NCI-H2227 (cell line): ENCODE measurements around the gene PTGFRN.

Source experiments
- DNase-seq: peaks from one replicate; lab custom pipeline; 2025; ENCODE audit not compliant: unreplicated experiment; lab: John Stamatoyannopoulos, UW

Gene PTGFRN

DNA sequence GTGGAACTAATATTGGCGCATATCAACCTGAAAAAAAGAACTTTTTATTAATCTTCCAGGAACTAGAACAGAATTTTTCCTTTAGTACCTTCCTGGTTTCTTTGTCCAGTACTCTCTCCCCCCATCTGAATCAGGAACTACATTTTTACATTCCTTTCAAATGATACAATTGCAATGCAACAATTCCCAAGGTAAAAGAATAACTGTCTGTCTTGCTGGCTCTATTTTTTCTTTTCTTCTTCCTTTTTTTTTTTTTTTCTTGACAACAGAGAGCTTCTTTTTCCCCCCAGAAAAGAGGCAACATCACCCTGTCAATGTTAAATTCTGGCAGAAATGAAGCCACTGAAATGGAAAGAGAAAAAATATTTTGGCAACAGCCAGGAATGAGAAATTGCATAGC is 87.3 kb downstream of the PTGFRN start:
- no peak for DNase-seq

DNA sequence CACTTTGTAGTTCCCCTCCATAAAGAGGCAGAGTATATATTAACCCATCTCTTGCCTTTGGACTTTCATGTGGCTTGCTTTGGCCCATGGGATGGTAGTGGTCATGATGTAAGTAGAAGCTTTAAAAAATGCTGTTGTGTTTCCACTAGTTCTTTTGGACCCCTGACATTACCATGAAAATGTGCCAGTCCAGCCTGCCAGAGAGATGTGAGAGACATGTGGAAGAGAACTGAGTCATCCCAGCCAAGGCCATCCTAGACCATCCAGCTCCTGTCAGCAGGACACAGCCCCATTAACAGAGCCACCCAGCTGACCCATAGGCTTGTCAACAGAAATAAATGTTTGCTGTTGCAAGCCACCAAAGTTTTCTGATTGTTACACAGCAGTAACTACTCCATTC is 87.9 kb downstream of the PTGFRN start:
- no peak for DNase-seq

DNA sequence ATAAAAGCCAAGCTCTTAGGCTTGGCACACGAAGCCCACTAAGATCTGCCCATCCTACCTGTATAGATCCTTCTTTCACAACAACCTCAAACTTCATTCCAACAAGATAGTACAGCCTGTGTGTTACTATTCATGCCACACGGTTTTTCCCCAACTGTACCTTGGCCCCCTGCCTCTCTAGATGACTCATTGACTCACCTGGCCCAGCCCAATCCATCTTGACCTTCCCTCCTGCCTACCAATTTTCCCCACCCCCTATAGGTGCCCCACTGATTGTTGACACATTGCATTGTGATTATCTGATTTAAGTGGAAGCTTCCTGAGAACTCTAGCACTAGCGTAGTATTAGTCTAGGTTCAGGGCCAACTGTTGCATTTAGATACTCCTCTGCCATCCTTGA is 89.9 kb downstream of the PTGFRN start:
- no peak for DNase-seq

DNA sequence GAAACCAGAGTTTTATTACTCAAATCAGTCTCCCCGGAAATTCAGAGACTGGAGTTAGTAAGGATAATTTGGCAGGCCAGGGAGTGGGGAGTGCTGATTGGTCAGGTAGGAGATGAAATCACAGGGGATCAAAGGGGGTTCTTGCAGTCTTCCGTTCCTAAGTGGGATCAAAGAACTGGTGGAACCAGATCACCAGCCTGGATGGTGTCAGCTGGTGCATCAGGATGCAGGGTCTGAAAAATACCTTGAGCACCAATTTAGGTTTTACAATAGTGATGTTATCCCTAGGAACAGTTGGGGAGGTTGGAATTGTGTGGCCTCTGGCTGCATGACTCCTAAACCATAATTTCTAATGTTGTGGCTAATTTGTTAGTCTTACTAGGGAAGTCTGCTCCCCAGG is 90.4 kb downstream of the PTGFRN start:
- DNase-seq: no peak

DNA sequence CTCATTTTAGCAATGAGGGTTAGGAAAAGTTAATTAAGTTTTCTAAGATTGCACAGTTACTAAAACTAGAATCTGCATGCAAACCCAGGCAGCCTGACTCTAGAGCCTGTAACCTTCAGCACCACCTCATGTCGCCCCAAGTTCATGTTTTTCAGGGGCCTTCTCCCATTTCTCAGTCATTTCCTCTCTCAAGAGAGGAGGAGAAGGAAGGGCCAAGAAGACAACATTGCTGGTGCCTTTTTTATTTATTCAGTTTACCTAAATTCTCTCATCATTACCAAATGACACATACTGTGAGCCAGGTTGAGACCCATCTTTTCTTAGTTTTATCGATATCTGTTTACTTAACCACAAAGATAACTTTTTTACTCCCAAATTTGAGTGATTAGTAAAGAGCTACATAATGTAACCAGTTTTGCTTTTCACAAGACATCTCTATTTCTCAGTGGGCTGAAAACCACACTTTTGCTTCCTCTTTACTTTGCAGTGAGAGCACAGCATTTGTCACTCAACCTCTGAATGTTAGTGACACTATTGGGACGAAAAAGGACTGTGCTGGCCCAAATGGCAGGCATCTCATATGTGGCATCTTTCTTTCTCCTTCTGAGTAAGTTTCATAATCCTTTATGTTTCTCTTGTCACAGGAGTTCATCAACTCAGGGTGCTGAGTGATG is 91.7 kb downstream of the PTGFRN start, which contains the start of gene CD101:
CD101 (plus strand) TSS at position 507 of the 674 bp plus-strand sequence; CDS start at position 565, 58 bp downstream.
- no peak for DNase-seq

DNA sequence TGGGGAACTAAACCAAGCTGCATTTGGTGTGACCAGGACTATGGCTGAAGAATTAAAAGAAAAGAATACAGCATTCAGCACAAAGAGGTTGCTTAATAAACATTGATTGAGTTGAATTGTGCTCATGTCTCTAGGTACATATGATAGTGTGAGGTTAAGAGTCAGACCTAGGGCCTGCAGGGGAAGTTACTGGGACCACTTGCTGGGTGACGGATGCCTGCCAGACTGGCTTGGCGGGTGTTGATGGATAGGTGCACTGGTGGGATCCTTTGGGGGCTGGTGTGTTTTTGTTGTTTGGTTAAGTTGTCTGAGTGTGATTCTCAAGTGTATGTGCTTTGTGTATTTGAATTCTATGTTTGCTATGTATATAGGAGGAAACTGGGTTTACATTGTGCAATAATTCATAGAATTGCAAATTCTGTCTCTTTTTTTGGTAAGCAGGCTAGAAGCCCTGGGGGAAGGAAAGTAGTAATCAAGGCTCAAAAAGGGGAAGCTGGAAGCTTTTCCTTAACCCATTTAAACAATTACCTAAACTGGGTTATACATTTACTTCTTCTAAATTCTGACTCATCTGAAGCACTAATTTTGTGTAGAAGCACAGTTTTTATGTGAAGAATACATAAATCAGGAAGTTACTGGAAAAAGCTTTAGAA is 93.6 kb downstream of the PTGFRN start:
- DNase-seq: no peak

DNA sequence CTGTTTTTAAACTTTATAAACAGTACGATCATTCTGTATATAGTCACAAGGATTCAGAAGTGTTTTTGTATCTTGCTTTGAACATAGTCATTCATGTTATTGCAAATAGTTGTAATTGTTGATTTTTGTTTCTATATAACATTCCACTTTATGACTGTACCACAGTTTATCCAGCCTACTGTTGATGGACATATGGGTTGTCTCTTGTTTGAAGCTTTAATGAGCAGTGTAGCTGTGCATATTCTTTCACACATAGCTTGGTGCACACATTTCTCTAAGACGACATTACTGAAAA is 98.0 kb downstream of the PTGFRN start:
- no peak for DNase-seq

DNA sequence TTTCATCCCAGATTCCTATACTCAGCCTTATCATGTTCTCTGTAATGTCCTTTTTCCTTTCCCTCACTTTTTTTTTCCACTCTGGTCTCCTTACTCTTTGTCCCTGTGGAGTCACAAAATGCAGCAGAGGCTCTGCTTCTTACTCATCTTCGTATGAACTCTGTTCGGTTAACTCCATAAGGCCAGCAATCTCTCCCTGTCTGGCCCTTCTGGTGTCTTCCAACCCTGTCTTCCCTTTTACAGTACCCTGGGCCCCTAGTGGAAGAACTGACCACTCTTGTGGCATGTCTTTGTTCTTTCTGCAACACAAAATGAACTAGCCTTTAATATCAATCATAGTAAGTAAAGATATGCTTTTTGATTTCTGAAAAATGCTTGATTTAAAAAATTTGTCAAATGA is 98.9 kb downstream of the PTGFRN start:
- no peak for DNase-seq

DNA sequence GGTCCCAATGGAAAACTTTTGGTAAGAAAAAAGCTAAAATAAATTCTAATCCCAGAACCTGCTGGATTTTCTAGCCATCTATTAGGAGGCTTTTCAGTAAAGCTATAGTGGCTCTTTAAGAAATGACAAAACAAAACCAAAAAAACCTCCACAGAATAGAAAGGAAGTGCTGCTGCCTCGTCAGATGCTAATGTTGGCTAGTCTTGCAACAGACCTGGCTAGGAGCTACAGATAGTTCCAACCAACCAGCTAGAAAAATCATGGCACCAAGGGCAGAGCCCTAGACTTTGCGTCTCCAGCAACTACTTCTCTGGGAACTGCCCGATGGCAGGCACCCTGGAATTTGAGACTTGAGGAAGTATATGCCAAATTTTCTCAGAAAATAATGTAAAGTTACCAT is 99.4 kb downstream of the PTGFRN start:
- no peak for DNase-seq

DNA sequence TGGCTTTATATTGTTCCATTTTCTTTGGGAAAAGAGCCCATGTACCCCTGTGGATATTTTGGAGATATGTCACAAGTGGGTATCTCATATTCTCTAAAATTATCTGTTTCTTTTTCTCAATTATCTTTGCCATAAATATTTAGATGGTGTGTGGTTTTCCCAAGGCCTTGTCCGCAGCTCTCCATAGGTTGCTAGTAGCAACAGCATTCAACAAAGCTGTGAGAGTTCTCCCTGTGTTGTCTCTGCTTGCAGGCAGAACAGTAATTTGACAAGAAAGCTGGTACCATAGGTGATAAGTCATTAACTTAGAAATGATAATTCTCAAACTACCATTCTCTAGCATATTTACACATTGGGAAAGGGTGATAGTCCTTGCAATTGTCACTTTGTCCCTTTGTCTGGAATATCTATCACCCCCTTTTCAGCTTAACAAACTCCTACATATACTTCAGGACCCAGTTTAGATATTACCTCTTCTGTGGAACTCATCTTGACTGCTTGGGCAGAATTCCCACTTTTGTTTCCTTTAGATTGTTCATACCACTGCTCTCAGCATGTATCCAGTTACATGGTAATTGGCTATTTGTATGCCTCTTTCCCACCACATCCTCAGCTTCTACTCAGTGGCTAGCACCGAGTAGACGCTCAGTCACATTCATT is 100.7 kb downstream of the PTGFRN start:
- DNase-seq: no peak

DNA sequence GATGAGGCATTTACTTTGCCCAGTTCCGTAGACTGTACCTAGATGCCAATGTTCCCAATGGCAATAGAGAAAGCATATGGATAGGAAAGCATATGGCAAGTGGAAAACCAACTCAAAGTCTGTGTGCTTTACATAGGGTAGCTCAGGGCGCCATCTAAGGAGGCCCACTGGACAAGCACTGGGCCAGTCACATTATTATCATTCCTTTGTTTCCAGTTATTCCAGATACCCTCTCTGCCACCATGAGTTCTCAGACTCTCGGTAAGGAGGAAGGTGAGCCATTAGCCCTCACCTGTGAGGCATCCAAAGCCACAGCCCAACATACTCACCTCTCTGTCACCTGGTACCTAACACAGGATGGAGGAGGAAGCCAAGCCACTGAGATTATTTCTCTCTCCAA is 101.6 kb downstream of the PTGFRN start:
- no peak for DNase-seq

DNA sequence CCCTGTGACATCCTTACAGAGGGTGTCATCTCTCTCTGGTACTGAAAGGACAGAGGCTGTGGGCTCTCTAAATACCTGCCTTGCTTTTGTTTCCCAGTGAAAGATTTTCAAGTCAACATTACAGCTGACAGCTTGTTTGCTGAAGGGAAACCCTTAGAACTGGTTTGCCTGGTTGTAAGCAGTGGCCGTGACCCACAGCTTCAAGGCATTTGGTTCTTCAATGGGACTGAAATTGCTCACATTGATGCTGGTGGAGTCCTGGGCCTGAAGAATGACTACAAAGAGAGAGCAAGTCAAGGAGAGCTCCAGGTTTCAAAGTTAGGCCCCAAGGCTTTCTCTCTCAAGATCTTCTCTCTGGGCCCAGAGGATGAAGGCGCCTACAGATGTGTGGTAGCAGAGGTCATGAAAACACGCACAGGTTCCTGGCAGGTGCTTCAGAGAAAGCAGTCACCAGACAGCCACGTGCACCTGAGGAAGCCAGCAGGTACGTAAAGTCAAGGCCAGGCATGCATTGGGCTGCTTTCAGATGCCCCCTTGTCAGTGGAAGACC is 103.7 kb downstream of the PTGFRN start:
- DNase-seq: no peak

DNA sequence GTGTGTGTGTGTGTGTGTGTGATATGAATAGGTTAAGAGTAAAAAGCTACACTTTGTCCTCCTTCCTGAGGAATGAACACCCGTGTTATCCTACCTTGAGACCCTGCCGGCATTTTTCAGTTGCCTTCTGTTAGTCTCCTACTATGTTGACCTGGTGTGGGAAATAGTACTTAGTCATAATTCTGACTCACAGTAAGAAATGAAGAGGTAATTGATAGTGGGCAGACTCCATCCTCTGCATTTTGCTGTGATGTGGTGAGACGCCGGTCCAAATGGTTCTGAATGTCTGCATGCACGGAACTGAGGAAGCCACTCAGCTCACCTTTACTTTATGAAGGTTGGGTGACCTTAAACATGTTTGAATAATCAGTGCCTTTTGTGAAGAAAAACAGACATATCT is 104.5 kb downstream of the PTGFRN start:
- DNase-seq: no peak

DNA sequence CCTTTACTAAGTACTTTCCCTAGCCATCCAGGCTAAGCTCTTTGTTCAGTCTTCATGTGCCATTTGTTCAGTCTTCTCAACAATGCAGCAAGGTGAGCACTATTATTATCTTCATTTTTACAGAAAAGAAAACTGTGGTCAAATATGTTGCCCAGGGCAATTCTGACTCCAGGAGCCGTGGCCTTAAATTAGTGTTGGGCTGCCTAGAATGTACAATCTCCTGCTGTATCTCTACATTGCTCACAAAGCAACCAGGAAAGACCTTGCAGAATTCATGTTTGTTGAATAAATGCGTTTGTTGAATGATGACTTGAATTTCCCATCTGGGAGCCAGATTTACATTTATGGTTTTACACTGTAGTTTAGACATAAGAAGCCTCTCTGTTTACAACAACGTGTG is 106.0 kb downstream of the PTGFRN start:
- peak; percentile 87 for DNase-seq

DNA sequence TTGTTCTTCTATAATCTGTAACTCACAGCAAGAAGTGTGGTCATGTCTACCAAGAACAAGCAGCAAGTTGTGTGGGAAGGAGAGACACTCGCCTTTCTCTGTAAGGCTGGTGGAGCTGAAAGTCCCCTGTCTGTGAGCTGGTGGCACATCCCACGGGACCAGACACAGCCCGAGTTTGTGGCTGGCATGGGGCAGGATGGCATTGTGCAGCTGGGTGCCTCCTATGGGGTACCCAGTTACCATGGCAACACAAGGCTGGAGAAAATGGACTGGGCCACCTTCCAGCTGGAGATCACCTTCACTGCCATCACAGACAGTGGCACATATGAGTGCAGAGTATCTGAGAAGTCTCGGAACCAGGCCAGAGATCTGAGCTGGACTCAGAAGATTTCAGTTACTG is 107.3 kb downstream of the PTGFRN start:
- DNase-seq: no peak

DNA sequence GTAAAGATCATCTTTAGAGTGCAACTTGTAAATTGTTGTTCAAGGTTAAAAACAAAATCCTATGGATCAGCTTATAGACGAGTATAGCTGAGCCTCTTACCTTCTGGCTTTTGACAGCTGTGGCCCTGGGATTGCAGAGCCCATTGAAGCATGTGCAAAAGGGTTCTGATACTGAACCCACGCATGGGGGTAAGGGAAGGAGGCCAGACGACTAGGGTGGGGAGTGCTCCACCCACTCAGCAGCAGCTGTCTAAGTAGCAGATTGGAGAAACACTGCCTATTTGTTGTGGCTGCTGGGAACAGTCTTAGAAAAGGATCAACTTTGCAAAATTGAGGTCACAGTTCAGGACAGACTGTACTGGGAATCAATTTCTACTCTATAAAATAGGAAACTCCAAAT is 107.9 kb downstream of the PTGFRN start:
- no peak for DNase-seq

DNA sequence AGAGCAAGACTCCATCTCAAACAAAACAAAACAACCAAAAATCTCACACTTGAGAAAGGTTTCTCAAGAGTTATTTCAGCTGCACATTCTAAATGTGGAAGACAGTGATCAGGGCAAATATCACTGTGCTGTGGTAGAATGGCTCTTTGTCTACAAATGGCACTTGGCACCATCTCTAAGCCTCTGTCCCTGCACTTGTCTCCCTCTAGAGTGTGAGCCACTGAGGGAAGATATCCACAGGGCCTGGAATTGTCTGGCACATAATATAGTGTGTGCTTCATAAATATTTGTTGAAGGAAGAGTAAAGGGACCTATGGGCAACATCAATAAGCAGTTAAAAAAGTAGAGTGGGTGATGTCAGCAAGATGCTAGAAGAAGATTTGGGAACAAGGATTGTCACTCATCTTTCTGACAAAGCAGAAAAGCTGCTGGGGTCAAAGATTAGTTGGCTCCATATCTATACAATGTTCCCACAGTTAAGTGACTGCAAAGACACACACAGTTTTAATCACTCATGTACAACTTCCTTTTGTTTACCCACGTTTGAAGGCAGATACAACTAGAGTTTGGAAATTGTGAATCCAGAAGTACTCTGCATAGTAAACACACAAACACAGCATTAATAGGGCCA is 110.9 kb downstream of the PTGFRN start:
- DNase-seq: no peak

DNA sequence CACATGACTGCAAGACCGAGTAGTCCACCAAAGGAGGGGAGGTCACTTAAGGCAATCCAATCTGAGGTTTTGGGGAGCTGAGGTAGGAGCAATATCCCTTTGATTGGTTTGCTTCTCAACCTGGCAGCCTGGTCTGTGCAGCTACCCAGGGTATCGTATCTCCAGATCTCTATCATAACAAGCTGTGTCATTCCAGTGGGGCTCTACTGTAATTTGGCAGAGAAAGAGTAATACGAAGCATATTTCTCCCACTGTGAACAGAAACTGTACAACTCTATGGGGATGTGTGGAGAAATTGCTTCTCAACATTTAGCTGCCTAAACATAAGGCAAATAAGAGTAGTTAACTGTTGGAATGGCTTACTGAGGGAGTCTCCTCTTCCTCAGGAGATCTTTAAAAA is 112.4 kb downstream of the PTGFRN start:
- no peak for DNase-seq

DNA sequence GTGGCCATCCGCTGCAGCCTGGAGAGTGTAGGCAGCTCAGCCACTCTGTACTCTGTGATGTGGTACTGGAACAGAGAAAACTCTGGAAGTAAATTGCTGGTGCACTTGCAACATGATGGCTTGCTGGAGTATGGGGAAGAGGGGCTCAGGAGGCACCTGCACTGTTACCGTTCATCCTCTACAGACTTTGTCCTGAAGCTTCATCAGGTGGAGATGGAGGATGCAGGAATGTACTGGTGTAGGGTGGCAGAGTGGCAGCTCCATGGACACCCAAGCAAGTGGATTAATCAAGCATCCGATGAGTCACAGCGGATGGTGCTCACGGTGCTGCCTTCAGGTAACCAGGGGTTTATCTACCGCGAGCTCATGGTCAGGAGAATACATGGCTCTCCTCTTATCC is 115.9 kb downstream of the PTGFRN start:
- no peak for DNase-seq

DNA sequence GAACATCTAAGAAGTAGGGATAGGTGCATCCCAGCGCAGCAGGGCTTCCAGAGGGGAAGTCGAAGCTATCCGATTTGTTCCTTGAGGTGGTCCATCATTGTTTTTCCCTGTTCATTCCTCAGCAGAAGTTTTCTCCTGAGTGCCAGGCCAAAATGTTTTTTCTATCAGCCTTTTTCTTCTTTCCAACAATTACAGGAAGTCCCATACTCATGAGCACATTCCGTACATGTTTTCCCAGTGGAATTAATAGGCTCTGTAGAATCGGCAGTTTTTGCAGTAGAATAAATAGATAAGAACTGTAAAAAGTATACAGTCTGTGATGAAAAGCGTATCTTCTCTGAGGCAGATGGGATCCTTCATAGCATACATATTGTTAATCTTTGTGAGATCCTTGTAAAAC is 116.6 kb downstream of the PTGFRN start:
- no peak for DNase-seq

DNA sequence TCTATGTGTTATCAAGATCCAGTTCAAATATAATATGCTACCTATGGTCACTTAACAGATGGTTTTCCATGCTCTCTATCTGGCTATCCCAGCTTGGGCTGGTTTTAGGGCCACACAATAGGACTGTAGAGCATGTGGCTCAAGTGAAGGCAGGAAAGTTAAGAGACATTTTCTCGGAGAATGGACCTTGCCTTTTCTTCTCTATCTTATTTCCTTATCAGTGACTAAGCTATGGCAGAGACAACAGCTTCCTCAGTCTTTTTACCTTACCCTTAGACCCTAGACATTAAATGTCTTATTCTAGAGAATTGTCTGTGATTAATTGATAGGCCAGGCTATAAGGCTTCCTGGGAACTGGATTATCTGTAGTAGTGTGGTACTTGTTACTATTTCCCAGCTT is 120.0 kb downstream of the PTGFRN start:
- no peak for DNase-seq
